GM19328 (cell line): Measurements from ENCODE around the gene ZNF91.
"Not testable (repeated sequence)": the region's sequence is repeated elsewhere in the genome, so short reads cannot be mapped to it uniquely, and the experiment has no call there.

Experiments used
- ATAC-seq: cut with Tn5 transposase; IDR thresholded peaks from one replicate; pipeline ENCODE4 v1.9.1; 2021; ENCODE audit warnings: mild to moderate bottlenecking, moderate library complexity; ENCODE audit not compliant: unreplicated experiment

ZNF91 gene

DNA sequence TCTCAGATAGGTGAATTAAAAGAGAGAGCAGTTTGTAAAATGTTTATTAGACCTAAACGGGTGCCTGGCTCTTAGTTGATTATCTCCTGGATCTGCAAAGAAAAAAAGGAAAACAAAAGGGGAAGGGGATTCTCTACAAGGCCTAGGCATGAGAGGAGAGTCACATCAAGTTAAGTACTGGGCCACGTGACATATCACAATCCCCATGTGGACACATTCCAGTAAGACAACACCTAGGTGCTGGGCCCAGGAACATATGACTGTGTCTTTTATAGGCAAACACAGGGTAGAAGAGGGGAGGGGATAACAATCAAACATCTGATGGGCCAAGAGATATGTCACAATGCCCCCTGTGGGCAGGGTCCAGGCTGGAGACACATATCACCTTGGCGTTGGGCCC is 4.2 kb upstream of the ZNF91 start:
- ATAC-seq = no peak

DNA sequence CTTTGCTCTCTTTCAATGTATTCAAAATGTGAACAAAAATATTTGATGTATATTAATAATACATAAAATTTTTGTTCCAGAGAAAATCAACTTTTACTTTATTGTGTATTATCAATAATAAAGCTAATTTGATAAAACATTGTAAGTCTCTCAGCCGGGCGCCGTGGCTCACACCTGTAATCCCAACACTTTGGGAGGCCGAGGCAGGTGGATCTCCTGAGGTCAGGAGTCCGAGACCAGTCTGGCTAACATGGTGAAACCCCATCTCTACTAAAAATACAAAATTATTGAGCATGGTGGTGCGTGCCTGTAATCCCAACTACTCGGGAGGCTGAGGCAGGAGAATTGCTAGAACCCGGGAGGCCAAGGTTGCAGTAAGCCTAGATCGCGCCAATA is 449 bp upstream of the ZNF91 start:
- ATAC-seq = not testable (repeated sequence)

DNA sequence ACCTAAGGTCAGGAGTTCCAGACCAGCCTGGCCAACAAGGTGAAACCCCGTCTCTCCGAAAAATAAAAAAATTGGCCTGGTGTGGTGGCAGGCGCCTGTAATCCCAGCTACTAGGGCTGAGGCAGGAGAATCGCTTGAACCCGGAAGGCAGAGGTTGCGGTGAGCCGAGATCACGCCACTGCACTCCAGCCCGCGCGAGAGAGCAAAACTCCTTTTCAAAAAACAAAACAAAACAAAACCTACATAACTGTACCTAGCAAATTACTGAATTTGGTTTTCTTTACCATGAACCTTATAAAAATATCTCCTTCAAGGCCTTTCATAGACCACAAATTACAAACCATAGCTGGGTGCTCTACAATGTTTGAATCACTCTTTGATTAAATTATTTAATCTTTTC is 760 bp downstream of the ZNF91 start:
- no peak for ATAC-seq

DNA sequence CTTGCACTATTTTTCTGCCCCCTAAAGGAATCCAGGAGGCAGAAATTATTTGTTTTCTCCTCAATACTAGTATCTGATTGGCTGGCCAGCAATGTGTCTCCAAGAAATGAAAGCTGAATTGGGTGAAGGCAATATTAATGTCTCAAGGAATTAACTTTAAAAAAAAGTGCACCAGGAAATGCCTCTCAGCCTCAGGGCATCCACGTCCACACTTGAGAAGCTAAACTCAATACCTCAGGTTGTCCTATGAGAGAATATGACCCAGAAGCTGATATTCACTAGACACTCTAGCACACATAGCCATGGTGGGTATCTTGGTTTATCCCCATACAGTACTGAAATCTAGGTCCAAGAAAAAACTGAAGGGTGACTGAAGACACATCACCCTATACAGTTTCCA is 2.1 kb downstream of the ZNF91 start:
- no peak for ATAC-seq

DNA sequence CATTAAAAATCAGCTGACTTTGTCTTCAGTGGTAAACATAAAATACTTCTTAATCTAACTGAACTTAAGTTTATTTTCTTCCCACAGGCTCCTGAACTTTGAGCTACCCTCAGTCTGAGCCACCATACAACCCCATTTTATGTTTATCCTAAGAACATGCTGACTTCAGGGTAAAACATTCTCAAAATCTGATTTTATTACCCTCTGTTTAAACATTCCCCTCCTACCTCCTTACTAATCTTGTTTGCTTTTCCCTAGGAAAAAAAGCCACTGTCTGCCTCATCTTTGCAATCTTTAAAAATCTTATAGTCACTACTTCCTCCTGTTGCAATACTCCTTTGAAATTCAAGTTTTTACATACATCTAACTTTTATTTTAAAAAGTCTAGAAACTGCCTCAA is 4.0 kb downstream of the ZNF91 start:
- ATAC-seq = no peak

DNA sequence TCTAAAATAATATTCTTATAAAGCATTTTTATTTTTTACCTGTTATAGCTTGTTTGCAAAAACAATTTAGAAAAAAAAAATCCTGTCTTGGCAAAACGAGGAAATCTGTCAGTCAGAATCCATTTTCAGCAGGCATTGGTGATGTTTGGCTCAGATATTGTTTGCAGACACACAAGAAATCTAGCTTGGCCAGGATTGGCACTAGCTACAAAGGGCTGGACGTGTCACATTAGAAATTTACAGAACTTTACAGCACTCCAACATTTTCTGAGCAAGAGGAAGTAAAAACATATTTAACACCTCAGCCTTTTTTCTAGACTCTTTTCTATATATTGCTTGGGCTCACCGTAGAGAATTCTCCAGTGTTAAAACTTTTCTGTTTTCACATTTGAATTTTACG is 9.9 kb downstream of the ZNF91 start:
- no peak for ATAC-seq

- no peak for ATAC-seq
Observed at GRCh38 chr19:23384858-23385257, 10.4 kb downstream of the ZNF91 start.

- no peak for ATAC-seq
Observed at GRCh38 chr19:23384166-23384565, 11.1 kb downstream of the ZNF91 start.

DNA sequence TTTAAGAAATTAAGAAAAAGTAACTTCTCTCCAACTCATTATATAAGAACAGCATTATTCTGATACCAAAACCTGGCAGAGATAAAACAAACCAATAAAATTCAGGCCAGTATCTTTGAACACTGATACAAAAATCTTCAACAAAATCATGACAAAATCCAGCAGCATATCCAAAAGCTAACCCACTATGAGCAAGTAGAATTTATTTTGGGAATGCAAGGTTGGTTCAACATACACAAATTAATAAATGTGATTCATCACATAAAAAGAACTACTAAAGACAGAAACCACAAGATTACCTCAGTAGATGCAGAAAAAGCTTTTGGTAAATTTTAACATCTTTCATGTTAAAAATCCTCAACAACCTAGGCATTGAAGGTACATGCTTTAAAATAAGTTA is 12.3 kb downstream of the ZNF91 start:
- ATAC-seq = no peak

DNA sequence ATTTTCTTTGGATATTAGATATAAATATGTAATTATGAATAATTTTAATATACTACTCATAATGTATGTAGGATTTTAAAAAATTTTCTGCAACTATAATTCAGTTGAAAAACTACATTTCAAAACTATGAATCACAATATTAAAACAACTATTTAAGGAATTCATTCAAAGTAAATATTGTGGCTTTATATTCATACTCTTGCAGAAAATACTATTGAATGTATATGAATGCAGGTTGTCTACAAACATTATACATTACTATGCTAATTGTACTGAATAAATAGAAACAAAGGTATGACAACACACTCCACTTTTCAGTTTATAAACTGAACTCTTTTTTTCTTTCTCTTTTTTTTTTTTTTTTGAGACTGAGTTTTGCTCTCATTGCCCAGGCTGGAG is 14.2 kb downstream of the ZNF91 start:
- no peak for ATAC-seq

GRCh38 chr19:23379671-23380070 is 15.6 kb downstream of the ZNF91 start:
- not testable (repeated sequence) for ATAC-seq

DNA sequence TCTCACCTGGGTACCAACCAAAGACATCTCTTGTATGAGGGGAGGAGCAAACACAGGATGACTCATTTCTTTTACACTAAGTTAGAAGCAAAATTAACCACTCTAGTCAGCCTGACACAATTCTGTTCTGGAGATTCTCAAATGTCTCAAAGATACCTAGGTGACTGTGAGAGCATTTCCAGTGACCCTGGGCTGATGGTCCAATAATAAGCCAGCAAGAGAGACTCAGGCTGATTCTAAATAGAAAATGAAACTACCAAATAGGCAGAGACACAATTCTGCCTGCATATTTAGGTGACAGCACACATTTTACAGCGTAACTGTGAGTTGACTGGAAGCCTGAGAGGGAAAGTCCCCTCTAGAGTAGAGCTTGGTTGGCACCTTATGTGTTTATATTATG is 16.3 kb downstream of the ZNF91 start:
- no peak for ATAC-seq

DNA sequence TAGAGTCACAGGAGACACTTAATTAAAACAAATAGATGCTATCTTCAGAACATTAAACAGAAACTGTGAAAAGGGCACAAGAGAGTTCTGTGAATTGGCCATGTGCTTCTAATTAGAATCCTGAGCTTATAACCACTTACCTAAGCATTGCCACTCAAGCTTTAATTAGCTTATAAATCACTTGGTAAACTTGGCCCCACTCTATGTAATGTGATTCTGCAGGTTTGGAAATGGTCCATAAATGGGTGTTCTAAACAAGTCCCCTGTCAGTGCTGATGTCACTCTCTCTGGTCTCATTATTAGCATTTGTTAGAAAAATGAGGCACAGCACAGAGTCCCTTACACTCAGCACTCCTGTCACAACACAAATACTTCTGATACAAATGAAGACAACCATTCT is 18.0 kb downstream of the ZNF91 start:
- ATAC-seq = no peak

GRCh38 chr19:23366437-23366836 is 28.8 kb downstream of the ZNF91 start:
- ATAC-seq = no peak

- ATAC-seq = not testable (repeated sequence)
Observed at GRCh38 chr19:23366031-23366430, 29.2 kb downstream of the ZNF91 start.

GRCh38 chr19:23365222-23365621 is 30.0 kb downstream of the ZNF91 start:
- ATAC-seq = no peak

- ATAC-seq = not testable (repeated sequence)
Observed at GRCh38 chr19:23361843-23362242, 33.4 kb downstream of the ZNF91 start.

DNA sequence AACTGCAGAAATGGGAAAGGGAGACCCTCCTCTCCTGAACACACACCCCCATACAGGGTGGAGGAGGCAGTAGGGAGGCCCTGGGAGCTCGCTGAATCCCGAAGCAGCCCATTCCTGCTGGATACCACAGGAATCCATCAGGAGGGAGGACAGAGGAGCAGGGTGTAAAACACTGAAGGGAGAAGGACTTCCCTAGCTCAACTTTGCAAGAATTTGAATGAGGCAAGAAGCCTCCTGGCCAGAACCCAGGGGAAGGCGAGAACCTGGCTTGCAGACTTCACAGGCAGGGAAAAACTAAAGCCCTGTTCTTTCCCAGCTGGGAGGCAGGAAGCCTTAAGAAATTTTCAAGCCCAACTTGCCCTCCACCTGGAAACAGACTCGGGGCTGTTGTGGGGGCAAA is 43.5 kb downstream of the ZNF91 start:
- no peak for ATAC-seq

- no peak for ATAC-seq
Observed at GRCh38 chr19:23346696-23347095, 48.6 kb downstream of the ZNF91 start.

DNA sequence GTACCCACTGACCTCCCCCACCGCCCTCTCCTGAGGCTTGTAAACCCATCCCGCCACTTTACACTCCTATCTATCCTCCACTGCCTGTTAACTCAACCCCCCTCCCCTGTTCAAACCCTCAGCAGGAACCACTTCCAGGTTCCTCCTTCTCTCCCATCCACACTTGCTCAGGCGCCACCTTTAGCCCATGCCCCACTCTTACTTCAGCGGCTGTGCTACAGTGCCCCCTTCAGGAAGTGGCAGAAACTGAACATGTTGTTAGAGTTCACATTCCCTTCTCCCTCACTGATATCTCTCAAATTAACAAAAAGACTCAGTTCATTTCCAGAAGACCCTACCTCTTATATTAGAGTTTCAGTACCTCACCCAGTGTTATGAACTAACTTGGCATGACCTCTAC is 49.4 kb downstream of the ZNF91 start:
- no peak for ATAC-seq

- ATAC-seq = no peak
Observed at GRCh38 chr19:23343434-23344010, 51.7 kb downstream of the ZNF91 start.

GRCh38 chr19:23328211-23328610 is 67.1 kb downstream of the ZNF91 start:
- ATAC-seq = no peak

DNA sequence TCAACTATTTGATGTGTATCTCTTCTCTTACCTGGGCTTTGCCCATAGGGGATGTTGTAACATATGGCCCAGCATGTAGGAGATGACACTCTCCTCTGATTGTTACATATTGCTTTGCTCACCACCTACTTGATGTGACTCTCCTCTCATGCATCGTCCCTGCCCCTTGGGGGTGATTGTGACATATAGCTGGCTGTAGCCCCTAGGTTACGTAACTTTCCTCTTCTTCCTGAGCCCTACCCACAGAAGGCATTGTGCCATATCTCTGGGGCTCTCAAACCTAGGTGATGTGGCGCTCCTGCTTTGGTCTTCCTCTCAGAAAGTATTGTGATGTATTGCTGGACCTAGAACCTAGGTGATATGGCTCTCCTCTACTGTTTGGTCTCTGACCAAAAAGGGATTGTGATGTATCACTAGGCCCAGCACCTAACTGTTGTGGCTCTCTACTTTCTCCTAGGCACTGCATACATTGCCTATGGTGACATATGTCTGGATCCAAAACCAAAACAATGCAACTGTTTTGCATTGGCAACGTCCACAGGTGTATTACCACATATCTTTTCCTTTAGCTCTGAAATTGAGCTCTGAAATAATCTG is 73.2 kb downstream of the ZNF91 start:
- ATAC-seq = no peak
